Measurements from ENCODE around the gene ANKRD33B.

DNA sequence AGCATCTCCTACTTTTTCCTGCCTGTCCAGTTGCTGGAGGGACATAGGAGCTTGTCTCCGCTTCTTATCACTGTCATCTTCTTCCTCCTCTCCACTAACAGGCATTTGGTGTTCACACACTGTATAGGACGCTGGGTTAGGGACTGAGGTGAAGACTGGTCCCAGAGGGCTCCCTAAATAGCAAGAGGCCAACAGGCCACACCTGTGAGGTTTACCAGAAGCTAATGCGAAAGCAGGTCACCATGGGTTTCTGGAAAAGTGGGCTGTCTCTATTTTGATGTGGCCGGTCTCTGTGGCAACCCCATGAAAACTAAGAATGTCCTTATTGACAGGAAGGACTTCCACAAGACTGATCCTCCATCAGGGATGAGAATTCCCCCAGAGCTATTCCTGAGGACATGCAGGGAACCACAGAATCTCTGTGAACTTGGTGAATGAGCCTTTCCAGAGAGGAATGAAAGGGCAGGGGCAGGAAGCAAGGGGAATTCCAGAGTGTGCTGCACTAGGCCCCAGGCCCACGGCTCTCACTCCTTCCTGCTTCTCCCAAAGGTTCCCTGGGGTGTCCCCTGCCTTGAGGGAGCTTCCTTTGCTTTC is 135.5 kb downstream of the ANKRD33B start:
- TF ChIP-seq, protein P1, sequence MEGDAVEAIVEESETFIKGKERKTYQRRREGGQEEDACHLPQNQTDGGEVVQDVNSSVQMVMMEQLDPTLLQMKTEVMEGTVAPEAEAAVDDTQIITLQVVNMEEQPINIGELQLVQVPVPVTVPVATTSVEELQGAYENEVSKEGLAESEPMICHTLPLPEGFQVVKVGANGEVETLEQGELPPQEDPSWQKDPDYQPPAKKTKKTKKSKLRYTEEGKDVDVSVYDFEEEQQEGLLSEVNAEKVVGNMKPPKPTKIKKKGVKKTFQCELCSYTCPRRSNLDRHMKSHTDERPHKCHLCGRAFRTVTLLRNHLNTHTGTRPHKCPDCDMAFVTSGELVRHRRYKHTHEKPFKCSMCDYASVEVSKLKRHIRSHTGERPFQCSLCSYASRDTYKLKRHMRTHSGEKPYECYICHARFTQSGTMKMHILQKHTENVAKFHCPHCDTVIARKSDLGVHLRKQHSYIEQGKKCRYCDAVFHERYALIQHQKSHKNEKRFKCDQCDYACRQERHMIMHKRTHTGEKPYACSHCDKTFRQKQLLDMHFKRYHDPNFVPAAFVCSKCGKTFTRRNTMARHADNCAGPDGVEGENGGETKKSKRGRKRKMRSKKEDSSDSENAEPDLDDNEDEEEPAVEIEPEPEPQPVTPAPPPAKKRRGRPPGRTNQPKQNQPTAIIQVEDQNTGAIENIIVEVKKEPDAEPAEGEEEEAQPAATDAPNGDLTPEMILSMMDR (IDR thresholded peaks at IDR 0.05), result no peak
- TF ChIP-seq POLR2A (IDR thresholded peaks at IDR 0.05) (no peak), POLR2AphosphoS5 (IDR thresholded peaks at IDR 0.05) (no peak)
